K562 (cell line): ENCODE data around the gene RUNDC1. TPM values are rescaled to one million over a fixed set of nuclear protein-coding genes. Genes with fewer than 3 reads are reported as not detected.

ENCODE experiments used
- CBFA2T3 ChIP-seq: fragments of 450-650 bp; IDR thresholded peaks from 2 replicates; pipeline ENCODE4 v1.6.1; 2017
- CEBPB ChIP-seq: fragments of 450-650 bp; IDR thresholded peaks from 2 replicates; pipeline ENCODE4 v1.6.1; 2016; ENCODE audit warnings: missing genetic modification characterization, missing compliant biosample characterization
- CREB3L1 ChIP-seq: fragments of 450-650 bp; IDR thresholded peaks from 2 replicates; pipeline ENCODE4 v1.6.1; 2014; ENCODE audit warnings: low read depth, mild to moderate bottlenecking, moderate library complexity, borderline replicate concordance
- DNMT1 ChIP-seq: fragments of 450-650 bp; IDR thresholded peaks from 2 replicates; pipeline ENCODE4 v1.6.1; 2016; ENCODE audit warnings: antibody characterized with exemption, mild to moderate bottlenecking
- EHMT2 ChIP-seq: fragments of 450-650 bp; IDR thresholded peaks from 2 replicates; pipeline ENCODE4 v1.6.1; 2018; ENCODE audit warnings: antibody characterized with exemption
- ESRRA ChIP-seq: fragments of 450-650 bp; IDR thresholded peaks from 2 replicates; pipeline ENCODE4 v1.6.1; 2014; ENCODE audit warnings: low read depth, mild to moderate bottlenecking, moderate library complexity, borderline replicate concordance
- FOXK2 ChIP-seq, 2 experiments: fragments of 450-650 bp; IDR thresholded peaks in 1 of 2; conservative IDR thresholded peaks in 1 of 2; 2 replicates each; pipeline ENCODE4 v1.6.1; 2016; ENCODE audit warnings: low read depth in 2 of 2, mild to moderate bottlenecking in 1 of 2
- KDM5B ChIP-seq: fragments of 200-600 bp; sonication (generic); IDR thresholded peaks from 2 replicates; pipeline ENCODE4 v1.6.1; 2012; ENCODE audit warnings: low read depth, mild to moderate bottlenecking, moderate library complexity, low read length, control low read depth, inconsistent platforms; ENCODE audit not compliant: insufficient replicate concordance
- MAZ ChIP-seq, 2 experiments: fragments of 450-650 bp in 1 of 2; sonication (generic) in 1 of 2; formaldehyde crosslinking; IDR thresholded peaks in 1 of 2; conservative IDR thresholded peaks in 1 of 2; 2 replicates each; pipeline versions ENCODE4 v1.4.0 to v1.5.0; 2020; ENCODE audit warnings: mild to moderate bottlenecking in 1 of 2, missing genetic modification reagents in 1 of 2
- MBD2 ChIP-seq: sonication (generic); IDR thresholded peaks from 2 replicates; pipeline ENCODE4 v1.6.1; 2016; ENCODE audit warnings: low read depth, borderline replicate concordance
- NONO ChIP-seq, 2 experiments: fragments of 200-400 bp in 1 of 2; fragments of 450-650 bp in 1 of 2; formaldehyde crosslinking in 1 of 2; IDR thresholded peaks; 2 replicates each; pipeline ENCODE4 v1.6.1; 2017; ENCODE audit warnings: low read depth in 2 of 2, mild to moderate bottlenecking in 2 of 2, moderate library complexity in 2 of 2, low read length in 1 of 2
- NR1H2 ChIP-seq: sonication (generic); formaldehyde crosslinking; IDR thresholded peaks from 2 replicates; pipeline ENCODE4 v1.4.0; 2020; ENCODE audit warnings: mild to moderate bottlenecking, missing genetic modification reagents
- NR3C1 ChIP-seq: sonication (generic); formaldehyde crosslinking; IDR thresholded peaks from 2 replicates; pipeline ENCODE4 v1.8.1; 2022; ENCODE audit warnings: missing genetic modification reagents
- PKNOX1 ChIP-seq: fragments of 450-650 bp; IDR thresholded peaks from 2 replicates; pipeline ENCODE4 v1.6.1; 2016
- POLR2A ChIP-seq: fragments of 450-650 bp; conservative IDR thresholded peaks from 2 replicates; pipeline ENCODE4 v1.6.1; 2016
- POLR2B ChIP-seq: fragments of 450-650 bp; IDR thresholded peaks from 2 replicates; pipeline ENCODE4 v1.6.1; 2018; ENCODE audit warnings: low read depth; ENCODE audit not compliant: partially characterized antibody
- POLR2H ChIP-seq: IDR thresholded peaks from 2 replicates; pipeline ENCODE4 v1.6.1; 2016; ENCODE audit warnings: missing genetic modification characterization, low read depth, mild to moderate bottlenecking, control low read depth, missing compliant biosample characterization, moderate library complexity
- PTBP1 ChIP-seq: fragments of 200-400 bp; formaldehyde crosslinking; IDR thresholded peaks from 2 replicates; pipeline ENCODE4 v1.6.1; 2017; ENCODE audit warnings: low read depth, low read length
- RBM34 ChIP-seq: fragments of 200-400 bp; formaldehyde crosslinking; IDR thresholded peaks from 2 replicates; pipeline ENCODE4 v1.6.1; 2018; ENCODE audit warnings: low read length, borderline replicate concordance; ENCODE audit not compliant: insufficient read depth
- RHOXF2B ChIP-seq: fragments of 250-450 bp; sonication (Bioruptor Pico); conservative IDR thresholded peaks from 2 replicates; pipeline ENCODE4 v1.5.1; 2021
- SAP30 ChIP-seq: fragments of 200-600 bp; sonication (generic); IDR thresholded peaks from 2 replicates; pipeline ENCODE4 v1.6.1; 2012; ENCODE audit warnings: borderline replicate concordance, low read depth, mild to moderate bottlenecking, moderate library complexity, low read length, control low read depth, inconsistent platforms; ENCODE audit not compliant: insufficient read depth, poor library complexity, severe bottlenecking
- SETDB1 ChIP-seq: IDR thresholded peaks from one replicate; pipeline ENCODE4 v1.6.1; 2012; ENCODE audit warnings: low read length, control low read depth, inconsistent platforms
- SMAD4 ChIP-seq: fragments of 250-450 bp; sonication (Bioruptor Pico); conservative IDR thresholded peaks from 2 replicates; pipeline ENCODE4 v1.8.0; 2021; ENCODE audit warnings: inconsistent platforms, mild to moderate bottlenecking, moderate library complexity
- TAF9B ChIP-seq: fragments of 450-650 bp; IDR thresholded peaks from 2 replicates; pipeline ENCODE4 v1.6.1; 2018; ENCODE audit warnings: mild to moderate bottlenecking; ENCODE audit not compliant: partially characterized antibody
- TCF7 ChIP-seq: sonication (generic); IDR thresholded peaks from 2 replicates; pipeline ENCODE4 v1.6.1; 2016; ENCODE audit warnings: antibody characterized with exemption, borderline replicate concordance
- ZBED1 ChIP-seq: IDR thresholded peaks from 2 replicates; pipeline ENCODE4 v1.6.1; 2014
- ZFPM2 ChIP-seq: fragments of 250-450 bp; sonication (Bioruptor Pico); IDR thresholded peaks from 2 replicates; pipeline ENCODE4 v1.5.1; 2022; ENCODE audit warnings: mild to moderate bottlenecking
- ZNF384 ChIP-seq: IDR thresholded peaks from 2 replicates; pipeline ENCODE4 v1.6.1; 2012; ENCODE audit warnings: low read depth, low read length, improper control_type of control experiment
- ZNF507 ChIP-seq: conservative IDR thresholded peaks from 2 replicates; pipeline ENCODE4 v1.6.1; 2017; ENCODE audit warnings: missing genetic modification characterization, missing compliant biosample characterization
- polyA plus RNA-seq, 8 experiments: library from polyadenylated mRNA; depleted of rRNA in 4 of 8; stranded (reverse) in 5 of 8; unstranded in 3 of 8; fragments of >200 nt; fragmentation: Nextera tagmentation in 2 of 8; fragmentation: Illumina TruSeq in 1 of 8; extraction: Ambion mirVana in 2 of 8; extraction: Trizol in 1 of 8; gene quantifications; 2 replicates each; pipeline versions ENCODE4 v1.2.1 to v1.2.3, GENCODE V29; 2011 to 2014; ENCODE audit warnings: inconsistent platforms in 1 of 8, missing spikeins in 1 of 8
- total RNA-seq, 7 experiments: library from RNA; depleted of rRNA in 6 of 7; stranded (reverse); fragments of >200 nt in 6 of 7; fragmentation: Illumina TruSeq in 2 of 7; extraction: Trizol in 2 of 7; gene quantifications; 2 replicates each; pipeline versions ENCODE4 v1.2.1 to v1.2.3, GENCODE V29; 2011 to 2021; ENCODE audit warnings: low replicate concordance in 1 of 7

Gene RUNDC1
- total and polyA plus RNA-seq, 9 of the 15 experiments (the other 6 are each of a cell fraction or from before 2014, with no cell fraction given) = 3.4 to 12.6 (median 9.4) TPM

- no peak for TF ChIP-seq KDM5B
- TF ChIP-seq SETDB1 = no peak
- peak; percentile 27; the same call in 1 of the 2 replicates for TF ChIP-seq CREB3L1
- no peak for TF ChIP-seq RBM34
- TF ChIP-seq MAZ (CRISPR knock-in tag; conservative IDR thresholded peaks at IDR 0.05 in 1 of 2, IDR thresholded peaks at IDR 0.05 in 1 of 2) = peak; percentile 39 to 45; a peak in 2 of 4 replicates
- peak; percentile 23; the same call in 1 of the 2 replicates for TF ChIP-seq POLR2H (tag)
- TF ChIP-seq ZNF507 (tag) = no peak
- TF ChIP-seq FOXK2 (conservative IDR thresholded peaks at IDR 0.05 in 1 of 2, IDR thresholded peaks at IDR 0.05 in 1 of 2; ENCODE audit: low read depth in 2 of 2) = 0 out of 4 replicates have a peak, but pooled peaks of 1 of the 2 experiments have one; percentile 28
- no peak for TF ChIP-seq EHMT2
- no peak for TF ChIP-seq ESRRA
- peak; percentile 51 for TF ChIP-seq PKNOX1
- TF ChIP-seq DNMT1 = no peak
- TF ChIP-seq RHOXF2B (CRISPR knock-in tag) = no peak
- TF ChIP-seq NR1H2 (CRISPR knock-in tag) = no peak
- TF ChIP-seq PTBP1 = no peak
- TF ChIP-seq TCF7 = no peak
- no peak for TF ChIP-seq CEBPB (tag)
- no peak for TF ChIP-seq TAF9B
- TF ChIP-seq ZNF384 = no peak
- no peak for TF ChIP-seq NR3C1 (CRISPR knock-in tag)
- no peak for TF ChIP-seq POLR2B
- no peak; the same call in 1 of the 2 replicates for TF ChIP-seq POLR2A
- TF ChIP-seq CBFA2T3 = no peak
- peak; percentile 80 for TF ChIP-seq SAP30
- TF ChIP-seq MBD2 = peak; percentile 53; the same call in 1 of the 2 replicates
- TF ChIP-seq ZBED1 = no peak
- peak; percentile 59 for TF ChIP-seq SMAD4 (CRISPR knock-in tag)
- TF ChIP-seq ZFPM2 = no peak
- TF ChIP-seq NONO (IDR thresholded peaks at IDR 0.05; ENCODE audit: low read depth in 2 of 2, low read length in 1 of 2) = no peak; a peak in 1 of 4 replicates
Observed at GRCh38 chr17:42980274-42980765, at the start of gene RUNDC1 (continued).
